Subcutaneous adipose tissue (tissue), 4 donors: ENCODE measurements around the gene CNTNAP5. TPM values are rescaled to one million over a fixed set of nuclear protein-coding genes. Genes with fewer than 3 reads are reported as not detected.

Source experiments
- total RNA-seq, 4 donors: library from RNA; depleted of rRNA; stranded (reverse); fragments of >200 nt; gene quantifications; one replicate each; pipeline ENCODE4 v1.1.0, GENCODE V29; 2016
- TF ChIP-seq, protein P1 (sequence below): fragments of 450-650 bp; IDR thresholded peaks from one replicate; pipeline ENCODE4 v1.5.1; 2016; ENCODE audit warnings: low read depth, mild to moderate bottlenecking, control low read depth, antibody characterized with exemption, moderate library complexity

The CNTNAP5 gene
- total RNA-seq, 4 donors from 2014 or later, result not detected

DNA sequence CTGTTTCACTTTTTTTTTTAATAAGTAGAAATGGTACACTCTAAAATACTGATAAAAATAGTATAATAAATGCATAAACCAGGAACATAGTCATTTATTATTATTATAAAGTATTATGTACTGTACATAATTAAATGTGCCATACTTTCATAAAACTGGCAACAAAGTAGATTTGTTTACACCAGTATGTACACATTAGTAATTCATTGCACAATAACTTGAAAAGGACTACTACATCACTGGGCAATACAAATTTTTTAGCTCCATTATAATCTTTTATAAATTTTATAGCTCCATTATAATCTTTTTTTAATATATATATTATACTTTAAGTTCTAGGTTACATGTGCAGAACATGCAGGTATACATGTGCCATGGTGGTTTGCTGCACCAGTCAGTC, 636.5 kb downstream of the CNTNAP5 start:
- TF ChIP-seq, protein P1, sequence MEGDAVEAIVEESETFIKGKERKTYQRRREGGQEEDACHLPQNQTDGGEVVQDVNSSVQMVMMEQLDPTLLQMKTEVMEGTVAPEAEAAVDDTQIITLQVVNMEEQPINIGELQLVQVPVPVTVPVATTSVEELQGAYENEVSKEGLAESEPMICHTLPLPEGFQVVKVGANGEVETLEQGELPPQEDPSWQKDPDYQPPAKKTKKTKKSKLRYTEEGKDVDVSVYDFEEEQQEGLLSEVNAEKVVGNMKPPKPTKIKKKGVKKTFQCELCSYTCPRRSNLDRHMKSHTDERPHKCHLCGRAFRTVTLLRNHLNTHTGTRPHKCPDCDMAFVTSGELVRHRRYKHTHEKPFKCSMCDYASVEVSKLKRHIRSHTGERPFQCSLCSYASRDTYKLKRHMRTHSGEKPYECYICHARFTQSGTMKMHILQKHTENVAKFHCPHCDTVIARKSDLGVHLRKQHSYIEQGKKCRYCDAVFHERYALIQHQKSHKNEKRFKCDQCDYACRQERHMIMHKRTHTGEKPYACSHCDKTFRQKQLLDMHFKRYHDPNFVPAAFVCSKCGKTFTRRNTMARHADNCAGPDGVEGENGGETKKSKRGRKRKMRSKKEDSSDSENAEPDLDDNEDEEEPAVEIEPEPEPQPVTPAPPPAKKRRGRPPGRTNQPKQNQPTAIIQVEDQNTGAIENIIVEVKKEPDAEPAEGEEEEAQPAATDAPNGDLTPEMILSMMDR, result no peak

DNA sequence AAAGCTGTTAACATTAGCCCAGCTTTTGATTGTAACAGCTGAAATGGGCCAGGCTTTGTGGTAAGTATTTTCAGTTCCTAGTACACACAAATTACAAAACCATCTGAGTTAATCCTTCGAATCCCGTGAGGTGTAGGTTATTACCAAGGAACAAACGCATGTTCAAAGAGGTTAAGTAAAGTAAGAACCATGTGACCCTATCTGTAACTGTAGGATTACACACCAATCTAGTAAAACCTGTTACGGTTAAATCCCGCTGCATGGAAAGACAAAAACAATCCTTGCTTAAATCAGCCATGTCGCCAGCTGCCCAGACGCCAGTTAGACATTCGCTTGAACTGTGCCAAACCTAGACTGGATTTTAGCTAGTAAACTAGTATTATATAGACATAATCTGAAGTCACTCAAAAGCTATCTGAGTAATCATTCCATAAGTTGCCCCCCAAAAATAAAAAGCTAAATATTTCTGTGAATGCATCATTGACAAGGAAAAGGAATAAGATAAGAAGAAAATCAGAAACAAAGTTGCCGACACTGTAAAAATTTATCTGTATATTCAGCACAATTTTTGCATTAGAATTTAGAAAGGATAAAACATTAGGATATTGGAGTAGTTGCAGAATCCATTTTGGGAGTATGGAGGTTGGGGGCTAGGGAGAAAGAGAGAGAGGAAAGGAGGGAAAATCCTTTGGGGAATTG, 638.0 kb downstream of the CNTNAP5 start:
- TF ChIP-seq, protein P1, result no peak

DNA sequence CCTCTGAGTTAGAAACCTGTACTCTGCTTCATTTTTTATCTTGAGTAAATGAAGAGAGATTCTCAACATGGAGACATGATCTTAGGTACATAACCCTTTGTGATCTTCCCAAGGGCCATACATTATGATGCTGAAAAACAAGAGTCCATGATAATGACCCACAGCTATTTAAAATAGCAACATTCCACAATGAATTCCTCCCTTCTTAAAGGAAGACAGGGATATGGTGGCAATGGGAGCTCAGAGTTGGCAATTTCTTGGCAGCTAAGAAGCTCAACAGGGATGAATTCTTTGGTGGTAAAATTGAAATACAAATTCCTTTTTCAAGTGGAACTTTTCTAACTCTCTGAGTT, 638.5 kb downstream of the CNTNAP5 start:
- TF ChIP-seq, protein P1, result no peak

DNA sequence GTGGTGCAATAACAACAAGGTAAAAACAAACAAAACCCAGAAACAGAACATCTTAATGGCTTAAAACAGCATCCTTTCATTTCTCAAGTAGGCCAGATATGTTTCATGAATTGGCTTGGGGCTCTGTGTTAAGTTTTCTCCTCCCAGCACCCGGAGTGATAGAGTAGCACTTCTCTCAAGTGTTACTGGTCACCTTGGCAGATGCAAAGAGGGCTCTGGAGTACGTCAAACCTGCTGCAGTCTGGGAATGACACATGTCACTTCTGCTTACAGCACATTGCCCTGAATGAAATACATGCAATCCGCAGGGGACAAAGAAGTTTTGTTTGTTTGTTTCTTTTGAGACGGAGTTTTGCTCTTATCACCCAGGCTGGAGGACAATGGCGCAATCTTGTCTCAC, 639.3 kb downstream of the CNTNAP5 start:
- TF ChIP-seq, protein P1, result no peak

DNA sequence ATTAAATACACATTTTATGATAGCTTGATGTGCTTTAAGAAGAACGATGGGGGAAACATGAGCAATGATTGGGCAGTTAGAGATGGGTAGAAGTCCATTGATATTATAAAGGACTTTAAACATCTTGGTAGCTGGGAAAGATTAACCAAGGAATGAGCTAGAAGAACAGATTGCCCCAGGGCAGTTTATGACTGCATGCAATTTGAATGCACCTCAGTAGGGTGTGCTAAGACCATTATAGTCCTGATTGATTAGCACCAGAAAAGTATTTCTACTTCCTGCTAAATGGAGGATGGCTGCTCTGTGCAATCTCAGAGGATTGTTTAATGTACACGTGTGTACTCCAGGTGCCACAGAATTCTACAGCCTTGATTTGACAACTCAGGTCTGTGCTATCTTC, 641.9 kb downstream of the CNTNAP5 start:
- TF ChIP-seq, protein P1, result no peak

DNA sequence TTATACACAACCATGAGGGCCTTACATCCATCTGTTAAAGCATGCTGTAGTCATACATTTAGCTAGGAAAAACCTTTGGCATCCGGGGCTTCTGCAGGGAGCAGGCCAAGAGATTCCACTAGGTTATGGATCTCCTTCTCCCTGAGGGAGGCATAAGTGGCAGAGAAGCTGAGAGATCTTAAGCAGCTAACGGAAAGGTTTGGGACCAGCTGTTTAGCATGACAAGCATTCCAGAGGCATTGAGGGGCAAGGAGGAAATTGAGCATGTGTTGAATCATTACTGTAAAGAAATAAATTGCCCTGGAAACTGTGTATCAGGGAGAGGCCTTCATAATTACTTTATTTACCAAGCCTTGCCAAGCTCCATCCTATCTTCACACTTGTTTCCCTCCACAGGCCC, 643.1 kb downstream of the CNTNAP5 start:
- TF ChIP-seq, protein P1, result no peak

DNA sequence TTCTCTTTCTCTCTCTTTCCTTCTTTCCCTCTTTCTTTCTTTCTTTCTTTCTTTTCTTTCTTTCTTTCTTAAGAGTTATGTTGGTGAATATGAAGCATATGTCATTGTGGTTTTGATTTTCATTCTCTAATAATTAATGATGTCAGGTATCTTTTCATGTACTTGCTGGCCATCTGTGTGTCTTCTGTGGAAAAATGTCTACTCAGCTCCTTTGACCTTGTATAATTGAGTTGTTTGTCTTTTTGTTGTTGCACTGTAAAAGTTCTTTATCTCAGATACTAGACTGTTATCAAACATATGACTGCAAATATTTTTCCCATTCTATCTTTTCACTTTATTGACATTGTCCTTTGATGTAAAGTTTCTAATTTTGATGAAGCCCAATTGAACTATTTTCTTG, 645.1 kb downstream of the CNTNAP5 start:
- TF ChIP-seq, protein P1, result no peak
